ENCODE data around the gene YPEL2.

YPEL2 gene

GRCh38 chr17:59415397-59415796, 83.9 kb downstream of the YPEL2 start:
- H3K4me2 ChIP-seq (ENCODE audit: low read length) = no peak overlapping the region
- H3F3A ChIP-seq (ENCODE audit: control insufficient read depth, insufficient read depth) = no peaks in the 10 kb centered on the region
- H4K20me1 ChIP-seq (ENCODE audit: control insufficient read depth, insufficient read depth, low read depth, low read length) = no peaks in the 10 kb centered on the region
- peaks cover 12% of the 10 kb centered on the region for H3K27me3 ChIP-seq (ENCODE audit: control insufficient read depth, low read length)
- no peaks in the 10 kb centered on the region for H3K79me2 ChIP-seq (ENCODE audit: control insufficient read depth, low read length)
- H3K27ac ChIP-seq (ENCODE audit: low read depth, low read length) = no peak overlapping the region
- no peaks in the 10 kb centered on the region for H3K4me1 ChIP-seq (ENCODE audit: control insufficient read depth, low read length)
- H3K9me2 ChIP-seq (replicated peaks; ENCODE audit: control insufficient read depth, low read length) = no peaks in the 10 kb centered on the region
- H3K4me3 ChIP-seq (ENCODE audit: low read length) = no peak overlapping the region
- no peaks in the 10 kb centered on the region for H3K36me3 ChIP-seq (ENCODE audit: control insufficient read depth, low read length)
- TF ChIP-seq EZH2phosphoT487 (IDR thresholded peaks at IDR 0.05; ENCODE audit: borderline replicate concordance, low read length) (no peak), CTCF (IDR thresholded peaks at IDR 0.05; ENCODE audit: low read depth, low read length, poor library complexity, severe bottlenecking) (no peak)
- H3K9me3 ChIP-seq (ENCODE audit: control insufficient read depth, insufficient read depth, low read length) = no peaks in the 10 kb centered on the region

GRCh38 chr17:59416184-59416583, 84.7 kb downstream of the YPEL2 start:
- Histone ChIP-seq H3K36me3 (ENCODE audit: control insufficient read depth, low read length) (no peaks in the 10 kb centered on the region), H3K9me2 (replicated peaks; ENCODE audit: control insufficient read depth, low read length) (no peaks in the 10 kb centered on the region), H3K27me3 (ENCODE audit: control insufficient read depth, low read length) (peaks cover 12% of the 10 kb centered on the region), H3K4me1 (ENCODE audit: control insufficient read depth, low read length) (no peaks in the 10 kb centered on the region), H3K4me2 (ENCODE audit: low read length) (no peak overlapping the region), H3K4me3 (ENCODE audit: low read length) (no peak overlapping the region), H3K27ac (ENCODE audit: low read depth, low read length) (no peak overlapping the region), H3F3A (ENCODE audit: control insufficient read depth, insufficient read depth) (no peaks in the 10 kb centered on the region), H3K79me2 (ENCODE audit: control insufficient read depth, low read length) (no peaks in the 10 kb centered on the region), H4K20me1 (ENCODE audit: control insufficient read depth, insufficient read depth, low read depth, low read length) (no peaks in the 10 kb centered on the region), H3K9me3 (ENCODE audit: control insufficient read depth, insufficient read depth, low read length) (no peaks in the 10 kb centered on the region)
- TF ChIP-seq CTCF (IDR thresholded peaks at IDR 0.05; ENCODE audit: low read depth, low read length, poor library complexity, severe bottlenecking) (no peak), EZH2phosphoT487 (IDR thresholded peaks at IDR 0.05; ENCODE audit: borderline replicate concordance, low read length) (no peak)

GRCh38 chr17:59417452-59417851, 86.0 kb downstream of the YPEL2 start:
- Histone ChIP-seq H3K36me3 (ENCODE audit: control insufficient read depth, low read length) (no peaks in the 10 kb centered on the region), H3K4me2 (ENCODE audit: low read length) (no peak overlapping the region), H3F3A (ENCODE audit: control insufficient read depth, insufficient read depth) (no peaks in the 10 kb centered on the region), H3K4me3 (ENCODE audit: low read length) (no peak overlapping the region), H3K27ac (ENCODE audit: low read depth, low read length) (no peak overlapping the region), H3K4me1 (ENCODE audit: control insufficient read depth, low read length) (no peaks in the 10 kb centered on the region), H3K79me2 (ENCODE audit: control insufficient read depth, low read length) (no peaks in the 10 kb centered on the region), H4K20me1 (ENCODE audit: control insufficient read depth, insufficient read depth, low read depth, low read length) (no peaks in the 10 kb centered on the region), H3K9me2 (replicated peaks; ENCODE audit: control insufficient read depth, low read length) (no peaks in the 10 kb centered on the region), H3K27me3 (ENCODE audit: control insufficient read depth, low read length) (peaks cover 12% of the 10 kb centered on the region), H3K9me3 (ENCODE audit: control insufficient read depth, insufficient read depth, low read length) (no peaks in the 10 kb centered on the region)
- TF ChIP-seq CTCF (IDR thresholded peaks at IDR 0.05; ENCODE audit: low read depth, low read length, poor library complexity, severe bottlenecking) (no peak), EZH2phosphoT487 (IDR thresholded peaks at IDR 0.05; ENCODE audit: borderline replicate concordance, low read length) (no peak)

- no peaks in the 10 kb centered on the region for H3K9me3 ChIP-seq (ENCODE audit: control insufficient read depth, insufficient read depth, low read length)
- H3K27me3 ChIP-seq (ENCODE audit: control insufficient read depth, low read length) = peaks cover 12% of the 10 kb centered on the region
- TF ChIP-seq EZH2phosphoT487 (IDR thresholded peaks at IDR 0.05; ENCODE audit: borderline replicate concordance, low read length) (no peak), CTCF (IDR thresholded peaks at IDR 0.05; ENCODE audit: low read depth, low read length, poor library complexity, severe bottlenecking) (no peak)
- H3K4me2 ChIP-seq (ENCODE audit: low read length) = no peak overlapping the region
- H3K9me2 ChIP-seq (replicated peaks; ENCODE audit: control insufficient read depth, low read length) = no peaks in the 10 kb centered on the region
- no peaks in the 10 kb centered on the region for H4K20me1 ChIP-seq (ENCODE audit: control insufficient read depth, insufficient read depth, low read depth, low read length)
- no peaks in the 10 kb centered on the region for H3K79me2 ChIP-seq (ENCODE audit: control insufficient read depth, low read length)
- no peak overlapping the region for H3K27ac ChIP-seq (ENCODE audit: low read depth, low read length)
- H3K36me3 ChIP-seq (ENCODE audit: control insufficient read depth, low read length) = no peaks in the 10 kb centered on the region
- no peaks in the 10 kb centered on the region for H3F3A ChIP-seq (ENCODE audit: control insufficient read depth, insufficient read depth)
- no peak overlapping the region for H3K4me3 ChIP-seq (ENCODE audit: low read length)
- H3K4me1 ChIP-seq (ENCODE audit: control insufficient read depth, low read length) = no peaks in the 10 kb centered on the region
These were observed 87.3 kb downstream of the YPEL2 start for GRCh38 chr17:59418732-59419166.
